Fibroblast of lung (primary cell): Measurements from ENCODE around the gene TMEM187.

Source experiments
- EZH2 ChIP-seq: IDR thresholded peaks from 2 replicates; pipeline ENCODE4 v1.5.1; 2012; ENCODE audit warnings: low read length, control low read depth, mild to moderate bottlenecking; ENCODE audit errors: missing control alignments
- TF ChIP-seq, protein P1 (sequence below), 2 donors: IDR thresholded peaks in 1 of 2; conservative IDR thresholded peaks in 1 of 2; 1 replicate in 1 of 2; 2 replicates in 1 of 2; pipeline ENCODE4 v1.5.1; 2011 to 2012; ENCODE audit warnings: low read length in 2 of 2, control low read depth in 1 of 2, inconsistent platforms in 1 of 2, low read depth in 1 of 2, mild to moderate bottlenecking in 1 of 2

DNA sequence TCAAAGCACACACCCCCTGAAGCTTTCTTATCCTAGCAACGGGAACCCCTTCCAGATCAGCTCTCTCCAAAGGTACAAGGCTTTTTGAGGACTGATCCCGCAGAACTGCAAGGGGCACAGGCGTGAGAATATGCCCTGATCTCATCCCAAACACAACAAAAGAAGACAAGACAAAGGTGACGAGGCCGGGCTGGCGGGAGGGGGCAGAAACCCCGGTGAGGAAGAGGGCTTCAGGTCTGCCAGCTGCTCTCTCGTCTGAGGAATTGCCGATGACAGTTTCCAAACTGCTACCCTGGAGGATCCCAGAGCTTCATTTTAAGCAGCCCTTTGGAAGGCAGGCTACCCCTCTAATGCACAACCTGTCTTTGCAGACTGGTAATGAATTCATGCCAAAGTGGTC lies 4.3 kb upstream of the TMEM187 start:
- TF ChIP-seq, protein P1, sequence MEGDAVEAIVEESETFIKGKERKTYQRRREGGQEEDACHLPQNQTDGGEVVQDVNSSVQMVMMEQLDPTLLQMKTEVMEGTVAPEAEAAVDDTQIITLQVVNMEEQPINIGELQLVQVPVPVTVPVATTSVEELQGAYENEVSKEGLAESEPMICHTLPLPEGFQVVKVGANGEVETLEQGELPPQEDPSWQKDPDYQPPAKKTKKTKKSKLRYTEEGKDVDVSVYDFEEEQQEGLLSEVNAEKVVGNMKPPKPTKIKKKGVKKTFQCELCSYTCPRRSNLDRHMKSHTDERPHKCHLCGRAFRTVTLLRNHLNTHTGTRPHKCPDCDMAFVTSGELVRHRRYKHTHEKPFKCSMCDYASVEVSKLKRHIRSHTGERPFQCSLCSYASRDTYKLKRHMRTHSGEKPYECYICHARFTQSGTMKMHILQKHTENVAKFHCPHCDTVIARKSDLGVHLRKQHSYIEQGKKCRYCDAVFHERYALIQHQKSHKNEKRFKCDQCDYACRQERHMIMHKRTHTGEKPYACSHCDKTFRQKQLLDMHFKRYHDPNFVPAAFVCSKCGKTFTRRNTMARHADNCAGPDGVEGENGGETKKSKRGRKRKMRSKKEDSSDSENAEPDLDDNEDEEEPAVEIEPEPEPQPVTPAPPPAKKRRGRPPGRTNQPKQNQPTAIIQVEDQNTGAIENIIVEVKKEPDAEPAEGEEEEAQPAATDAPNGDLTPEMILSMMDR (conservative IDR thresholded peaks at IDR 0.05 in 1 of 2, IDR thresholded peaks at IDR 0.05 in 1 of 2; ENCODE audit: low read depth in 1 of 2, low read length in 2 of 2): no peak
- TF ChIP-seq EZH2: no peak
